Panc1 (cell line): Measurements from ENCODE around the gene RCOR3. TPM values are rescaled to one million over a fixed set of nuclear protein-coding genes. Genes with fewer than 3 reads are reported as not detected.
A peak's percentile ranks its signal among the peaks of the same experiment; 100 is the strongest.
"Not testable (repeated sequence)": the region's sequence is repeated elsewhere in the genome, so short reads cannot be mapped to it uniquely, and the experiment has no call there.

Source experiments
- ATAC-seq: fragments of 200-7000 bp; cut with Tn5 transposase; 2 replicates; pipeline ENCODE4 v1.9.1; 2020; ENCODE audit warnings: mild to moderate bottlenecking, moderate library complexity
- BruUV-seq: library from RNA; stranded (reverse); fragments of 400-500 nt; replicated peaks from 2 replicates; lab custom pipeline; 2021; lab: Mats Ljungman, UMichigan
- CTCF ChIA-PET: fragments of 300-600 bp; sonication (Branson Sonifier 250); formaldehyde crosslinking; loops from one replicate; lab custom pipeline; 2022; ENCODE audit warnings: antibody characterized with exemption; lab: Charles Lee
- POLR2A ChIA-PET: fragments of 300-600 bp; sonication (Branson Sonifier 250); formaldehyde crosslinking; loops from one replicate; lab custom pipeline; 2022; ENCODE audit warnings: antibody characterized with exemption; lab: Charles Lee
- DNase-seq: peaks from one replicate; pipeline ENCODE4 v3.0.0-alpha.2; 2010; ENCODE audit warnings: low read depth, low spot score
- H3K27ac ChIP-seq: 2 replicates; pipeline ENCODE4 v1.5.1; 2011; ENCODE audit warnings: mild to moderate bottlenecking, low read length, inconsistent platforms
- H3K27me3 ChIP-seq: fragments of 200-500 bp; sonication (Bioruptor generic); 2 replicates; pipeline ENCODE4 v1.6.0; 2014; ENCODE audit warnings: low read length, inconsistent platforms; ENCODE audit not compliant: control insufficient read depth, insufficient read depth
- H3K36me3 ChIP-seq: fragments of 200-500 bp; sonication (Bioruptor generic); 2 replicates; pipeline ENCODE4 v1.5.1; 2014; ENCODE audit warnings: inconsistent platforms, mild to moderate bottlenecking, low read length, moderate library complexity; ENCODE audit not compliant: control insufficient read depth, insufficient read depth
- H3K4me1 ChIP-seq: 2 replicates; pipeline ENCODE4 v1.5.1; 2011; ENCODE audit warnings: inconsistent platforms, mild to moderate bottlenecking, low read length, moderate library complexity; ENCODE audit not compliant: control insufficient read depth, insufficient read depth
- H3K4me3 ChIP-seq, 2 experiments: 2 replicates each; pipeline ENCODE4 v1.5.1; 2011 to 2012; ENCODE audit warnings: low read depth in 2 of 2, low read length in 2 of 2, mild to moderate bottlenecking in 2 of 2, inconsistent platforms in 1 of 2, moderate library complexity in 1 of 2
- H3K9me3 ChIP-seq: fragments of 200-500 bp; sonication (Bioruptor generic); 2 replicates; pipeline ENCODE4 v1.5.1; 2014; ENCODE audit warnings: low read depth, mild to moderate bottlenecking, inconsistent platforms, low read length, moderate library complexity; ENCODE audit not compliant: control insufficient read depth, insufficient read depth
- CTCF ChIP-seq: fragments of 450-650 bp; IDR thresholded peaks from 2 replicates; pipeline ENCODE4 v1.5.1; 2017; ENCODE audit warnings: mild to moderate bottlenecking
- POLR2AphosphoS5 ChIP-seq: IDR thresholded peaks from 2 replicates; pipeline ENCODE4 v1.6.1; 2012; ENCODE audit warnings: mild to moderate bottlenecking, low read depth, low read length, moderate library complexity
- SIN3A ChIP-seq: IDR thresholded peaks from 2 replicates; pipeline ENCODE4 v1.6.1; 2012; ENCODE audit warnings: low read depth, mild to moderate bottlenecking, low read length, moderate library complexity, borderline replicate concordance; ENCODE audit not compliant: insufficient read depth
- TCF7L2 ChIP-seq: IDR thresholded peaks from 2 replicates; pipeline ENCODE4 v1.6.1; 2011; ENCODE audit warnings: mild to moderate bottlenecking, low read depth, low read length, inconsistent platforms
- in situ Hi-C: cut with HindIII; loops from 2 replicates; pipeline ENCODE4 v1.10.0; 2016; ENCODE audit warnings: low sequenced_read_pairs, low pct_unique_long_range_greater_than_20kb
- intact Hi-C: fragments of 100-400 bp; cut with micrococcal nuclease; formaldehyde crosslinking; loops from one replicate; pipeline ENCODE4 v1.10.0; 2022; ENCODE audit not compliant: unreplicated experiment
- total RNA-seq: library from RNA; stranded (reverse); gene quantifications from one replicate; pipeline ENCODE4 v1.2.1, GENCODE V29; 2021; ENCODE audit not compliant: unreplicated experiment
- TF ChIP-seq, protein P1 (sequence below), 2 experiments: IDR thresholded peaks; 2 replicates each; pipeline ENCODE4 v1.6.1; 2011 to 2012; ENCODE audit warnings: low read depth in 2 of 2, control low read depth in 1 of 2, low read length in 1 of 2, mild to moderate bottlenecking in 1 of 2, moderate library complexity in 1 of 2; ENCODE audit not compliant: insufficient read depth in 1 of 2

Gene RCOR3
- total RNA-seq, 1 experiment from 2014 or later = 40.4 TPM

DNA sequence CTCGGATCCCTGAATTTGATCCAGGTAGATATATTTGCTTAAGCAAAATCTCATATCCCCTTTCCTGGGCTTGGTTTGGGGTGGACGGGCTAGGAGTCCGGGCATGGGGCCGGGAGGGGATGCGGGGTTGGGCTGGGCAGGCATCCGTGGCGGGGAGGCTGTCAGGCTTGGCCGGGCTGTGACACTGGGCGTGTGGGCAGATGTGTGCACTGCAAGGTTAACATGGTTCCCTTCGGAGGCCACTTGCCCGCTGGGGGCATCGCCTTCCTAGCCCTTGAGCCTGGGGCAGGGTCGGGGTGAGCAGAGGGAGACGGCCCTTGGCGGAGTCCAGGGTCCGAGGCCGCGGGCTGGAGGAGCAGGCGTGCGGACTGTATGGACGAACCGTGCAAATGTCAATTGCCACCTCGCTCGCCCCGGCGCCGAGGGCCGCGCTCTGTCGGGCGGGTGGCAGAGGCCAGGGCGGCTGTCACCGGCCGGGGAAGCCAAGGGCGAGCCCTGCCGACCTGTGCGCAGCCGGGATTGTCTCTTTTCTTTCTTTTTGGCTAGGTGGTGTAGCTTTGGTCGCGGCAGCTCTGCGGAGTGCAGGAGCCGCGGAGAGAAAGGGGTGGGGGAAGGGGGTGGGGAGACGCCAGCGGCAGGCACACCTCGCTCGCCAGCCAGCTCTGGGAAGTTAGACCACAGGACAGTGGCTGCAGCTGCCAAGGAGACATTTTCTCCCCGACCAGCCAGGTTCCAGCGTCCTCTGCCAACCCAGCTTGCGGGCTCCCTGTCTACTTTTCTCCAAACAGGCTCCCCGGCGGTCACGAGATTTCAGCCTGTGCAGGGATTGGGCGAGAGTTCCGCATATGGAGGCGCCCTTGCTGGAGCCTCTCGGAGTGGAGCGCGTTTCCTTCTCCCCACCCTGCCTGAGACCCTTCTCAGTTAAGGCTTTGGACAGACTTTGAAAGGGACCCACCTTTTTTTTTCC lies 1.3 kb downstream of the RCOR3 start:
- ChIA-PET POLR2A (no interaction called here), CTCF (interaction anchor here (0.6 kb wide), 1 partner anchor 420 kb away, joined by 3 read pairs; no protein-coding TSS in a partner anchor)
- no peaks in the 10 kb centered on the region for H3K27me3 ChIP-seq
- peak overlapping the region; percentile 87 to 95 for H3K4me3 ChIP-seq
- in situ Hi-C loops (no loop called here), intact Hi-C loops (no loop called here)
- no peaks in the 10 kb centered on the region for H3K9me3 ChIP-seq
- DNase-seq (no peak), ATAC-seq (peak; percentile 68)
- no TSS peak for BruUV-seq
- TF ChIP-seq POLR2AphosphoS5 (peak; percentile 24; the same call in 1 of the 2 replicates), CTCF (no peak), TCF7L2 (no peak), SIN3A (no peak)
- TF ChIP-seq, protein P1, sequence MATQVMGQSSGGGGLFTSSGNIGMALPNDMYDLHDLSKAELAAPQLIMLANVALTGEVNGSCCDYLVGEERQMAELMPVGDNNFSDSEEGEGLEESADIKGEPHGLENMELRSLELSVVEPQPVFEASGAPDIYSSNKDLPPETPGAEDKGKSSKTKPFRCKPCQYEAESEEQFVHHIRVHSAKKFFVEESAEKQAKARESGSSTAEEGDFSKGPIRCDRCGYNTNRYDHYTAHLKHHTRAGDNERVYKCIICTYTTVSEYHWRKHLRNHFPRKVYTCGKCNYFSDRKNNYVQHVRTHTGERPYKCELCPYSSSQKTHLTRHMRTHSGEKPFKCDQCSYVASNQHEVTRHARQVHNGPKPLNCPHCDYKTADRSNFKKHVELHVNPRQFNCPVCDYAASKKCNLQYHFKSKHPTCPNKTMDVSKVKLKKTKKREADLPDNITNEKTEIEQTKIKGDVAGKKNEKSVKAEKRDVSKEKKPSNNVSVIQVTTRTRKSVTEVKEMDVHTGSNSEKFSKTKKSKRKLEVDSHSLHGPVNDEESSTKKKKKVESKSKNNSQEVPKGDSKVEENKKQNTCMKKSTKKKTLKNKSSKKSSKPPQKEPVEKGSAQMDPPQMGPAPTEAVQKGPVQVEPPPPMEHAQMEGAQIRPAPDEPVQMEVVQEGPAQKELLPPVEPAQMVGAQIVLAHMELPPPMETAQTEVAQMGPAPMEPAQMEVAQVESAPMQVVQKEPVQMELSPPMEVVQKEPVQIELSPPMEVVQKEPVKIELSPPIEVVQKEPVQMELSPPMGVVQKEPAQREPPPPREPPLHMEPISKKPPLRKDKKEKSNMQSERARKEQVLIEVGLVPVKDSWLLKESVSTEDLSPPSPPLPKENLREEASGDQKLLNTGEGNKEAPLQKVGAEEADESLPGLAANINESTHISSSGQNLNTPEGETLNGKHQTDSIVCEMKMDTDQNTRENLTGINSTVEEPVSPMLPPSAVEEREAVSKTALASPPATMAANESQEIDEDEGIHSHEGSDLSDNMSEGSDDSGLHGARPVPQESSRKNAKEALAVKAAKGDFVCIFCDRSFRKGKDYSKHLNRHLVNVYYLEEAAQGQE (IDR thresholded peaks at IDR 0.05; ENCODE audit: insufficient read depth in 1 of 2, low read depth in 2 of 2, low read length in 1 of 2) = no peak
- H3K27ac ChIP-seq = peak overlapping the region; percentile 86
- peaks cover 11% of the 10 kb centered on the region for H3K4me1 ChIP-seq
- H3K36me3 ChIP-seq = peaks cover 6% of the 10 kb centered on the region

- no peaks in the 10 kb centered on the region for H3K27me3 ChIP-seq
- H3K9me3 ChIP-seq = no peaks in the 10 kb centered on the region
- CTCF ChIA-PET = no interaction called here
- TF ChIP-seq POLR2AphosphoS5 (no peak), CTCF (no peak), SIN3A (no peak), TCF7L2 (no peak)
- TF ChIP-seq, protein P1 (IDR thresholded peaks at IDR 0.05; ENCODE audit: insufficient read depth in 1 of 2, low read depth in 2 of 2, low read length in 1 of 2) = no peak
- intact Hi-C loops (no loop called here), in situ Hi-C loops (no loop called here)
- no peak for ATAC-seq
- peaks cover 11% of the 10 kb centered on the region for H3K4me1 ChIP-seq
- no peak for DNase-seq
- H3K36me3 ChIP-seq = peaks cover 9% of the 10 kb centered on the region
- POLR2A ChIA-PET = no interaction called here
- H3K4me3 ChIP-seq = peak overlapping the region; percentile 87 to 95
- BruUV-seq = TSS peak; percentile 69
- peak overlapping the region; percentile 74 for H3K27ac ChIP-seq
These were observed 2.1 kb downstream of the RCOR3 start for GRCh38 chr1:211261229-211261628.

GRCh38 chr1:211263022-211263421 lies 3.9 kb downstream of the RCOR3 start:
- ATAC-seq, H3K27ac ChIP-seq, H3K4me3 ChIP-seq, H3K9me3 ChIP-seq, CTCF ChIA-PET, in situ Hi-C loops, H3K4me1 ChIP-seq, intact Hi-C loops, H3K27me3 ChIP-seq, DNase-seq, BruUV-seq: not testable (repeated sequence)
- peaks cover 14% of the 10 kb centered on the region for H3K36me3 ChIP-seq
- POLR2A ChIA-PET = interaction anchor here (0.7 kb wide), 1 partner anchor 874 kb away, joined by 3 read pairs; no protein-coding TSS in a partner anchor
